ENCODE results near the gene MADCAM1.
"Not testable (repeated sequence)": the region's sequence is repeated elsewhere in the genome, so short reads cannot be mapped to it uniquely, and the experiment has no call there.

MADCAM1 gene

DNA sequence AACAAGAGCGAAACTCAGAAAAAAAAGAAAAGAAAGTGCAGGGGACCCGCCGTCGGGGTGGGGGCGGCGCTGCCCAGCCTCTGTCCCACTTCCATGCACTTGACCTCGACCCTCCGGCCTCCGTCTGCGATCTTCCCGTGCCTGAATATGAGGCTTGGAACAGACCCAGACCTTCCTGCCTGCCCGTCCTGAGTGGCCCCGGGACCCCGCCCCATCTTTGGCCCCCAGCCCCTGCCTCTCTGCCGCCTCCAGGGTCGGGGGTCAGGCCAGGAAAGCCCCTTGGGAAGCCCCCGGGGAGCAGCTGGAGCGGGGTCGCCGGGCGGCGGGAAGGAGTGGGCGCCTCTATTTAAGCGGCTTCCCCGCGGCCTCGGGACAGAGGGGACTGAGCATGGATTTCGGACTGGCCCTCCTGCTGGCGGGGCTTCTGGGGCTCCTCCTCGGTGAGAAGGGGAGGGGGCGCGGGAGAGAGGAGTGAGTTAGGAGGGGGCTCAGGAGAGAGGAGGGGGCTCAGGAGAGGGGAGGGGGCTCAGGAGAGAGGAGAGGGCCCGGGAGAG, at the start of gene MADCAM1:
TSS of gene MADCAM1 (plus strand) at position 375 of the 554 bp plus-strand sequence. CDS start at position 389, 14 bp downstream.
- no peaks in the 10 kb centered on the region for H3K36me3 Mint-ChIP-seq (ENCODE audit: low read depth)
- no peak within 1 kb of the TSS for H3K27ac Mint-ChIP-seq

DNA sequence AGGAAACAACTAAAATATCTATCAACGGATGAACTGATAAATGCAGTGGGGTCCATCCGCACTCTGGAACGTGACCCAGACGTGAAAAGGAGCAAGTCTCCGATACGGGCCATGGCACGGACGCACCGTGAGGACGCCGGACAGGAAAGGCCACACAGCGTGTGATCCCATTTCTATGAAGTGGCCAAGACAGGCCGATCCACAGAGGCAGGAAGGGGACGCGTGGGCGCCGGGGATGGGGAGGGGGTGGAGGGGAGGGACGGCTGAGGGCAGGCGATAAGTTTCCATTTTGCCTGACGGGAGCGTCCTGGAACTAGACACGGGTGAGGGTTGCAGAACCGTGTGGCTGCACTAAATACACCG, 49.2 kb upstream of the MADCAM1 start:
- no peak for DNase-seq

More for the DNA sequence above, at the start of gene MADCAM1:
- Mint-ChIP-seq H3K4me1 (peaks cover 6% of the 10 kb centered on the region), H3K4me3 (no peak within 1 kb of the TSS), H3K9me3 (no peaks in the 10 kb centered on the region), H3K27me3 (peaks cover 26% of the 10 kb centered on the region)
- ATAC-seq (no peak), DNase-seq (no peak)

DNA sequence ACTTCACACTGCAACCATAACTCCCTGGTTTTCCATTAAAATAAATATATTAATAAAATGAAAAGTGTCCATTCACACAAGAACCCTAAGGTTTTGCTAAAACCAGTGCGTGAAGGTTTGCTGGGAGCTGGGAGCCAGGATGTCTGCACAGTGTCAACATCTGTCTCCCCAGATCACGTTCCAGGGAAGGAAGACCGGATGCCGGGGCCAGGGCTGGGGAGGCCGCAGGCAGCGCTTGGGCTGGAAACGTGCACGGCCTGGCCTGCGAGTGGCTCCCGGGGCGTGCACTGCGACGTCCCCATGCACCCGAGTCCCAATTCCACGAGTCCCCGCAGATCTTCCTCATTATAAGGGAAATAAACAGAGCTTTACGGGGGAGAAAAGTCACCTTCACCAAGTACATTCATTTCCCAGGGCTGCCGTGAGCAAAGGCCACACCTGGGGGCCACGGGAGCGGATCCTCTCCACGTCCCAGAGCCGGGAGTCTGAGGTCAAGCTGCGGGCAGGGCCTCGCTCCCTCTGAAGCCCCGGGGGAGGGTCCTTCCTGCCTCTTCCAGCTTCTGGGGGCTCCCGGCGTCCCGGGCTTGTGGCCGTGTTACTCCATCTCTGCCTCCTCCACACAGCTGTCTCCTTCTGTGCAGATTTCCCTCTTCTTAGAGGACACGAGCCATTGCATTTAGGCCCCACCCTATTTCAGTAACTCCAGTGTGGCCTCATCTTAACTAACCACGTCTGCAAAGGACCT, 48.3 kb upstream of the MADCAM1 start:
- no peaks in the 10 kb centered on the region for H3K4me1 Mint-ChIP-seq
- no peak overlapping the region for H3K4me3 Mint-ChIP-seq
- peaks cover 4% of the 10 kb centered on the region for H3K9me3 Mint-ChIP-seq
- ATAC-seq (no peak), DNase-seq (no peak)
- no peak overlapping the region for H3K27ac Mint-ChIP-seq
- H3K27me3 Mint-ChIP-seq = peaks cover 2% of the 10 kb centered on the region
- no peaks in the 10 kb centered on the region for H3K36me3 Mint-ChIP-seq (ENCODE audit: low read depth)

More for the DNA sequence above, 49.2 kb upstream of the MADCAM1 start:
- H3K9me3 Mint-ChIP-seq = peaks cover 6% of the 10 kb centered on the region
- H3K36me3 Mint-ChIP-seq (ENCODE audit: low read depth) = no peaks in the 10 kb centered on the region
- H3K27me3 Mint-ChIP-seq = peaks cover 2% of the 10 kb centered on the region
- no peak overlapping the region for H3K27ac Mint-ChIP-seq
- no peaks in the 10 kb centered on the region for H3K4me1 Mint-ChIP-seq
- no peak overlapping the region for H3K4me3 Mint-ChIP-seq
- no peak for ATAC-seq

DNA sequence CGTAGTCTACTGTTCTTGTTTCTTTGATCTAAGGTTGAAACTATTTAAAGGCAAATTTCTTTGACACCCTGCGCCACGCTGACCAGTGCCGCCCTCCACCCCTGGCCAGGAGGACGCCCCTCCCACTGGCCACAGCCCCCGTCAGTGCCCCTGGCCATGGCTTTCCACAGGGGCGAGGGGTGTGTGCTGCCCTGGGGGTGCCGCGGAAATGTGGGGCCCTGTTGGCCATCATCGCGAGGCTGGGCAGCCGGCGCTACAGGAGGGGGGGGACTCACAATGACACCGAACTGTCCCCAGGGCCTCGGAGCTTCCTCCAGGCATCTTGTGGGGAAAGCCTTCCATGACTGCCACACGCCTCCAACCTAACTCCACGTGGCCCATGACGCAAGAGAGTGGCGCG, 46.4 kb upstream of the MADCAM1 start:
- peaks cover 4% of the 10 kb centered on the region for H3K9me3 Mint-ChIP-seq
- no peak overlapping the region for H3K27ac Mint-ChIP-seq
- no peak for DNase-seq
- no peaks in the 10 kb centered on the region for H3K36me3 Mint-ChIP-seq (ENCODE audit: low read depth)
- H3K27me3 Mint-ChIP-seq = peaks cover 2% of the 10 kb centered on the region
- H3K4me1 Mint-ChIP-seq = no peaks in the 10 kb centered on the region
- no peak for ATAC-seq
- H3K4me3 Mint-ChIP-seq = no peak overlapping the region

DNA sequence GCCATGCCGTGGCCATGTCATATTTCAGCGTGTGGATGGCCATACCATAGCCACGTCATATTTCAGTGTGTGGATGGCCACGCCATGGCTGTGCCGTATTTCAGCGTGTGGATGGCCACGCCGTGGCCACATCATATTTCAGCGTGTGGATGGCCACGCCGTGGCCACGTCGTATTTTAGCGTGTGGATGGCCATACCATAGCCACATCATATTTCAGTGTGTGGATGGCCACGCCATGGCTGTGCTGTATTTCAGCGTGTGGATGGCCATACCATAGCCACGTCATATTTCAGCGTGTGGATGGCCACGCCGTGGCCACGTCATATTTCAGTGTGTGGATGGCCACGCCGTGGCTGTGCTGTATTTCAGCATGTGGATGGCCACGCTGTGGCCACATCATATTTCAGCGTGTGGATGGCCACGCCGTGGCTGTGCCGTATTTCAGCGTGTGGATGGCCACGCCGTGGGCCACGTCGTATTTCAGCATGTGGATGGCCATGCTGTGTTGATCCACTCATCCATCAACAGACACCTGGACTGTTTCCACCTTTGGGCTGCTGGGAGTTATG, 45.3 kb upstream of the MADCAM1 start:
- not testable (repeated sequence) for H3K27ac Mint-ChIP-seq; ATAC-seq; H3K4me1 Mint-ChIP-seq; H3K36me3 Mint-ChIP-seq (ENCODE audit: low read depth); H3K27me3 Mint-ChIP-seq; H3K9me3 Mint-ChIP-seq; H3K4me3 Mint-ChIP-seq; DNase-seq

DNA sequence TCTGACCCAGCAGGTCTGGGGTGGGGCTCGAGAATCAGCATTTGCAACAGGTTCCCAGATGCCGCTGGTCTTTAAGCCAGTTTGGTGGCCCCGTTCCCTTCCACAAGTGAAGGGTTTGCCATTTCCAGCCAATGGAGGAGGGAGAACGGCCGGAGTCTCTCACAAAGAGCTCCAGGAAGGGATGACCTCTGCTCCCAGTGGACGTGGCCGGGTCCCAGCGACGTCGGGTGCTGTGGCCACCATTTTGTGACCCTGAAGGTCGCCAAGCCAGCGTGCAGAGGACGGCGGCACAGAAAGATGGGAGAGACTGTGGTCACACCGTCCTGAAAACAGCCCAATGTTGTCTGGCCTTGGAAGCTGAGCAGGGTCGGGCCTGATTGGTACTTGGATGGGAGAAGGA, 43.5 kb upstream of the MADCAM1 start:
- Mint-ChIP-seq H3K9me3 (peaks cover 4% of the 10 kb centered on the region), H3K27ac (no peak overlapping the region), H3K27me3 (peaks cover 9% of the 10 kb centered on the region), H3K4me1 (peaks cover 2% of the 10 kb centered on the region), H3K36me3 (ENCODE audit: low read depth) (no peaks in the 10 kb centered on the region), H3K4me3 (no peak overlapping the region)
- ATAC-seq = no peak
- DNase-seq = no peak

DNA sequence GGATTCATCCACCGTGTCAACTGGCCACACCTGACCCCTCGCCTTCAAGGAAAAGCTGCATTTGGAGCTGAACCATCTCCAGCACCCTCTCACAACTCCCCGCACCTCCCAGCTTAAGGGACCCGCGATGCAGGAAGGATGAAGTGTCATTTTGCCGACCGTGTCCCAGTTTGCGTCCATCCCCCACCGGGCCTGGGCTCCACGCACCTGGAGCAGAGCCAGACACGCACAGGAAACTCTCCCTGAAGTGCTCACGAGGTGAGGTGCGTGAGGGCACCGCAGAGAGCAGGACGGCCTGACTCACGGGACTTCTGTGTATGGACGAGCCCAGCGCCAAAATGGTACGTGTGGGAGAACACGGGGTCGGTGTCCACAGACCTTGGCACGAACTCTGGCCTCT, 42.7 kb upstream of the MADCAM1 start:
- ATAC-seq (no peak), DNase-seq (no peak)
- H3K27me3 Mint-ChIP-seq = peaks cover 7% of the 10 kb centered on the region
- peaks cover 2% of the 10 kb centered on the region for H3K4me1 Mint-ChIP-seq
- H3K4me3 Mint-ChIP-seq = no peak overlapping the region
- peaks cover 4% of the 10 kb centered on the region for H3K9me3 Mint-ChIP-seq
- H3K27ac Mint-ChIP-seq = no peak overlapping the region
- no peaks in the 10 kb centered on the region for H3K36me3 Mint-ChIP-seq (ENCODE audit: low read depth)

DNA sequence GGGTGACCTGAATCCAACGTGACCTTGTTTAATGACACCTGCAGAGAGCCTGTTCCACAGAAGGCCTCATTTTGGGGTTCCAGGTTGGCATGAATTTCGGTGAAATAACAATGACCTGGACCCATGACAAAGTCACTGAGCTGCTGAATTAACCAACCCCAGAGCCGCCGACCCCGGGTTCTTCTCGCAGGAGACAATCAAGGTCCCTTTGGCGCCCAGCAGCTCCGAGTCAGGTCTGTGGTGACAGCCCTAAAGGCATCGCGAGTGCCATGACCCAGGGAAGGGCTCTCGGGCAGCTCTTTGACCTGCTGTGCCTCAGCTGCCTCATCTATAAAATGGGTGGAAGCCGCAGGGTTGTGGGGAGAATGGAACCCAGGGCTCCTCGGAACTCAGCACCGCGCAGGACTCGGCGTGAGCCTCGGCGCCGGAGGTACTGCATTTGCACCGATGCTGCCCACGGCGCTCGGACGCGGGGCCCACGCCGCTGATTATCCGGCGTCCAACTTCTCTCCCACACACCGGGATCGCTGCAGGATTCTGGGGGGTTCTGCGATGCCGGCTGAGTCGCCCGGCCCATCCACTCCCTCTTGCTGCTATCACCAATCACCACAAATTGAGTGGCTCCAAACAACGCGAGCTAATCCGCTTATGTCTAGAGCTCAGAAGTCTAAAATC, 41.1 kb upstream of the MADCAM1 start:
- Mint-ChIP-seq H3K9me3 (peaks cover 4% of the 10 kb centered on the region), H3K4me1 (peaks cover 7% of the 10 kb centered on the region), H3K36me3 (ENCODE audit: low read depth) (no peaks in the 10 kb centered on the region), H3K27ac (no peak overlapping the region), H3K4me3 (no peak overlapping the region), H3K27me3 (peaks cover 13% of the 10 kb centered on the region)
- ATAC-seq = no peak
- DNase-seq = no peak

DNA sequence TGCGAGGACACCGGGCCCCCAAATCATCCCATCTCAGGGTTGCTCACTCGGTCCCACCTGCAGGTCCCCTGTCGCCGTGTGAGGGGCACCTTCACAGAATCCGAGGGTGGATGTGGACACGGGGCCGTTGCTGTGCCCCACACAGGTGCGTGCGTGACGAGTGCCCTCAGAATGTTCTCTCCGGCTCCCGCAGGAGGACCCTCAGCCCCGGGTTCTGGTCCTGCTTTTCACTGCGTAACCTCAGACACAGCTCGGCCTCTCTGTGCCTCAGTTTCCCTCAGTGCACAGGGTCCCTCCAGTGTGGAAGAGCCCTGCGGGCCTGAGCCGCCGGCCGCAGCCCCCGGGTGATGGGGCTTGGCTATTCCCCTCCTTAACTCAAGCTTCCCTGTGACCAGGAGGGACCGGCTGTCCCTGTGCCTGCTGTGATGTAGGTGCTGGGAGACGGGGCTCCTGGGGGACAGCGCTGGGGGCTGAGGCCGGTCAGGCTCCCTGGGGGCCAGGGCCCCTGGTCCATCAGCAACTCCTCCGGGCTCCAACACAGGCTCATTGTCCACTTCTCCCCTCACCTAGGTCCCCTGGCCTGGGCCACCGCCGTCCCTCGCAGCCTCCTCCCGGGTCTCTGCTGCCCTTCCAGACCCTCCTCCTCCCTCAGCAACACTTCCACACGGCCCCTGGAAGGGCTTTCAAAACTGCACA, 40.3 kb upstream of the MADCAM1 start:
- ATAC-seq (peak; percentile 17), DNase-seq (no peak)
- Mint-ChIP-seq H3K9me3 (no peaks in the 10 kb centered on the region), H3K4me3 (no peak overlapping the region), H3K27ac (no peak overlapping the region), H3K36me3 (ENCODE audit: low read depth) (no peaks in the 10 kb centered on the region), H3K27me3 (peaks cover 13% of the 10 kb centered on the region), H3K4me1 (peaks cover 7% of the 10 kb centered on the region)

DNA sequence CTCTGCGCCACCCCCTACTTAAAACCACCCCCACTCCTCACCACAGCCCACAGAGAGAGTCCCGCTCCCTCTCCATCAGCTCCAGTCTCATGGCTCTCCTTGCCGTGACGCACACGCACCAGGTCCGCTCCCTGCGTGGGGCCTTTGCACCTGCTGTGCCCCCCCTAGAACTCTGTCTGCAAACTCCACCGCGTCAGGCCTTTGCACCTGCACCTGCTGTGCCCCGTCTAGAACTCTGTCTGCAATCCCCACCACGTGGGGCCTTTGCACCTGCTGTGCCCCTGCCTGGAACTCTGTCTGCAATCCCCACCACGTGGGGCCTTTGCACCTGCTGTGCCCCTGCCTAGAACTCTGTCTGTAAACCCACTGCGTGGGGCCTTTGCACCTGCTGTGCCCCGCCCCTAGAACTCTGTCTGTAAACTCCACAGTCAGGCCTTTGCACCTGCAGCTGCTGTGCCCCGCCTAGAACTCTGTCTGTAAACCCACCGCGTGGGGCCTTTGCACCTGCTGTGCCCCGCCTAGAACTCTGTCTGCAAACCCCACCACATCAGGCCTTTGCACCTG, 39.7 kb upstream of the MADCAM1 start:
- H3K4me1 Mint-ChIP-seq = peaks cover 8% of the 10 kb centered on the region
- DNase-seq (no peak), ATAC-seq (no peak)
- no peaks in the 10 kb centered on the region for H3K9me3 Mint-ChIP-seq
- no peak overlapping the region for H3K27ac Mint-ChIP-seq
- H3K36me3 Mint-ChIP-seq (ENCODE audit: low read depth) = no peaks in the 10 kb centered on the region
- peaks cover 15% of the 10 kb centered on the region for H3K27me3 Mint-ChIP-seq
- no peak overlapping the region for H3K4me3 Mint-ChIP-seq

DNA sequence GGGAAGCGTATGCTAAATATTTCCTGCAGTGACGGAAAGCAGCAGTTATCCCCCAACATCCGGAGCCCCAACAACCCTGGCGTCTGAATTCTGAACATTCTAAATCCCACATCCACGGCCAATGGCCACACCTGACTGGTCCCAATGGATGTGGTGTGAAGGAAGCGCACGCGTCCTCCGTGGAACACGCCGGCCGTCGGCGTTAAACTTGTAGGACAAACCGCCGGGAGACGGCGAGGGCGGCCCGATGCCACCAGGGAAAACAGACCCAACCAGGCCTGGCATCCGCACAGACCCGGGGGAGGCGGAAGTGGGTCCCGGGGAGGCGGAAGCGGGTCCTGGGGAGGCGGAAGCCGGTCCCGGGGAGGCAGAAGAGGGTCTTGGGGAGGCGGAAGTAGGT, 38.6 kb upstream of the MADCAM1 start:
- Mint-ChIP-seq H3K4me3 (no peak overlapping the region), H3K4me1 (peaks cover 9% of the 10 kb centered on the region), H3K36me3 (ENCODE audit: low read depth) (no peaks in the 10 kb centered on the region), H3K9me3 (no peaks in the 10 kb centered on the region), H3K27ac (no peak overlapping the region), H3K27me3 (peaks cover 22% of the 10 kb centered on the region)
- DNase-seq (no peak), ATAC-seq (no peak)

DNA sequence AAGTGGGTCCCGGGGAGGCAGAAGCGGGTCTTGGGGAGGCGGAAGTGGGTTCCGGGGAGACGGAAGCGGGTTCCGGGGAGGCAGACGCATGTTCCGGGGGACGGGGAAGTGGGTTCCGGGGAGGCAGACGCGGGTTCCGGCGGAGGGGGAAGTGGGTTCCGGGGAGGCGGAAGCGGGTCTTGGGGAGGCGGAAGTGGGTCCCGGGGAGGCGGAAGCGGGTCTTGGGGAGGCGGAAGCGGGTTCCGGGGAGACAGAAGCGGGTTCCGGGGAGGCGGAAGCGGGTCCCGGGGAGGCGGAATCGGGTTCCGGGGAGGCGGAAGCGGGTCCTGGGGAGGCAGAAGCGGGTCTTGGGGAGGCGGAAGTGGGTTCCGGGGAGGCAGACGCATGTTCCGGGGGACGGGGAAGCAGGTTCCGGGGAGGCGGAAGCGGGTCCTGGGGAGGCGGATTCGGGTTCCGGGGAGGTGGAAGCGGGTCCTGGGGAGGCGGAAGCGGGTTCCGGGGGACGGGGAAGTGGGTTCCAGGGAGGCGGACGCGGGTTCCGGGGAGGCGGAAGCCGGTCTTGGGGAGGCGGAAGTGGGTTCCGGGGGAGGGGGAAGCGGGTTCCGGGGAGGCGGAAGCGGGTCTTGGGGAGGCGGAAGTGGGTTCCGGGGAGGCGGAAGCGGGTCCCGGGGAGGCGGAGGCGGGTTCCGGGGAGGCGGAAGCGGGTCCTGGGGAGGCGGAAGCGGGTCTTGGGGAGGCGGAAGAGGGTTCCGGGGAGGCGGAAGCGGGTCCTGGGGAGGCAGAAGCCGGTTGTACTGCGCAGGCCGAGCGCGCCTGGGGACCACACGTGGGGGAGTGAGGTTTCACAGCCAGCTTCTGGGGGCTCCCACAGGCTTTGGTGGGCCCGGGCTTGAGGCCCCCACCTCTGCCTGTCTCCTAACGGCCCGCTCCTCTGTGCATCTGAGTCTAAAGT, 37.9 kb upstream of the MADCAM1 start:
- DNase-seq (no peak), ATAC-seq (no peak)
- Mint-ChIP-seq H3K27ac (no peak overlapping the region), H3K4me3 (no peak overlapping the region), H3K27me3 (peaks cover 24% of the 10 kb centered on the region), H3K4me1 (peaks cover 9% of the 10 kb centered on the region), H3K9me3 (no peaks in the 10 kb centered on the region), H3K36me3 (ENCODE audit: low read depth) (no peaks in the 10 kb centered on the region)

DNA sequence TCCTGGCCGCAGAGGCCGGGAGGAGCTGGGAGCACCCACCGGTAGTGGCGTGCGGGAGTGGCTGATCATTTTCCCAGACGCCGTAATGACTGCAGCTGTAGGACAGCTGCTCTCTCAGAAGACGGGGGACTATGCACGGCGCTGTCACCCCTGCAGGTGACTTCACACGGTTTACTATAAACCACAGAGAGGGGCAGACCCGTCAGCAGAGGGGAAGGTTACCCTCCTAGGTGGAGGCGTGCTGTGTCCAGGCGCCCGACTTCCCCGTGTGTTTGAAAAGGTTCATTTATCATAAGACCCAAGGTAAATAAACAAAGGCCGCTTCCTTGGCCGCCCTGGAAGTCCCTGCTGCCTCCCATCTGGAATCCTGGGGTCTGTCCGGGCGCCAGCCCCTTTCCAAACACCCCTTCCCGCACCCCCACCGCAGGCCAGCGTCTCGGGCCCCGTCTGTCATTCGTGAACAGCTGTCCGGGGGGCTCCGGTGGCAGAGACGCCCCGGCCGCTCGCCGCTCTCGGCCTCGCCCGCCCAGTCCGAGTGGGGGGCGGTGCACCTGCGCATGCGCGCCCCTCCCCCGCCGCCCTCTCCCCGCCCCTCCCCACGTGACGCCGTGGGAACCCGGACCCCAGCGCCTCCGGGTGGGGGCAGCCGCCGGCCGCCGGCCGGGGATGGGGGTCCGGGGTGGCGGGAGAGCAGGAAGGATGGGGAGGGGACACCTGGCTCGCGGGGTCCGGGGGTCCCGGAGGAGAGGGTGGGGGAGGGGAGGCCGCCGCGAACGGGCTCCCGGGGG, 36.4 kb upstream of the MADCAM1 start:
- no peaks in the 10 kb centered on the region for H3K36me3 Mint-ChIP-seq (ENCODE audit: low read depth)
- peak; percentile 35 for DNase-seq

More for the DNA sequence above, 36.4 kb upstream of the MADCAM1 start:
- Mint-ChIP-seq H3K27ac (peak overlapping the region; percentile 67), H3K9me3 (peaks cover 4% of the 10 kb centered on the region), H3K4me1 (peaks cover 9% of the 10 kb centered on the region), H3K4me3 (peak overlapping the region; percentile 67), H3K27me3 (peaks cover 24% of the 10 kb centered on the region)
- ATAC-seq = peak; percentile 67

Measured in activated naive CD8-positive, alpha-beta T cell treated with anti-CD3 and anti-CD28 coated beads, Interleukin-2, amount 50 U/mL, for 24 hours (primary cell).